ENCODE results near the gene XRCC5.

DNA sequence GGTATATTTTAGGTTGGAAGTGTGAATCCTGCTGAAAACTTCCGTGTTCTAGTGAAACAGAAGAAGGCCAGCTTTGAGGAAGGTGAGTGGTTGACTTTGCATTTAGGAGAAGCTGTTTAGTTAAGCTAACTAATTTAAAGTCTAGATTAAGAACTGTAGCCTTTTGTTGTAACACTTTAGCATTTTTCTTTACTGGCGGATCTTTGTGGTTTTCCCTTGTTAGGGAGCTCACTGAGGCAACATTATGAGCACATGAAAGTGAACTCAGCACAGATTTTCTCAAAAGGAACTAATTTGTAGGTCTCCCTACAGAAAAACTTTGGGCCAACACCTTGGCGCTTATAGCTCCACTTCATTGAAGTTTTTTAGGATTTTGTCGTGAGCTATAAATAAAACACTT is 52.8 kb downstream of the XRCC5 start:
- TF ChIP-seq EZH2 (IDR thresholded peaks at IDR 0.05; ENCODE audit: borderline replicate concordance, low read depth, low read length, severe bottlenecking) (no peak), CTCF (IDR thresholded peaks at IDR 0.05; ENCODE audit: extremely low read depth in 1 of 2, insufficient read depth in 1 of 2, low read depth in 1 of 2, low read length in 2 of 2) (no peak), POLR2AphosphoS5 (IDR thresholded peaks at IDR 0.05; ENCODE audit: insufficient read depth, low read depth, low read length) (no peak), FOS (IDR thresholded peaks at IDR 0.05; ENCODE audit: borderline replicate concordance, insufficient read depth, low read length) (no peak), POLR2A (IDR thresholded peaks at IDR 0.05; ENCODE audit: low read depth, low read length) (no peak)

Data from endothelial cell of umbilical vein (primary cell).